ENCODE data around the gene SNX25. TPM values are rescaled to one million over a fixed set of nuclear protein-coding genes. Genes with fewer than 3 reads are reported as not detected.

SNX25 gene
- total and polyA plus RNA-seq, 2 of the 13 experiments (the other 11 are each of a cell fraction or from before 2014, with no cell fraction given), result 23.4 to 23.5 TPM

GRCh38 chr4:185210102-185210981 lies 944 bp downstream of the SNX25 start (continued):
- TF ChIP-seq ARID4A (CRISPR knock-in tag; IDR thresholded peaks at IDR 0.05; ENCODE audit: borderline replicate concordance) (peak; percentile 30; the same call in 1 of the 2 replicates), HDAC1 (CRISPR knock-in tag; IDR thresholded peaks at IDR 0.05) (peak; percentile 37; the same call in 1 of the 2 replicates), STAT6 (CRISPR knock-in tag; IDR thresholded peaks at IDR 0.05; ENCODE audit: borderline replicate concordance) (no peak), ZFX (CRISPR knock-in tag; IDR thresholded peaks at IDR 0.05; ENCODE audit: low read depth) (peak; percentile 17), ZNF546 (CRISPR knock-in tag; conservative IDR thresholded peaks at IDR 0.05) (0 out of 2 replicates have a peak, but pooled peaks have one; percentile 9), ZBTB40 (IDR thresholded peaks at IDR 0.05) (no peak), ZBTB40 (CRISPR knock-in tag; IDR thresholded peaks at IDR 0.05) (0 out of 2 replicates have a peak, but pooled peaks have one; percentile 46), ZNF704 (CRISPR knock-in tag; IDR thresholded peaks at IDR 0.05; ENCODE audit: borderline replicate concordance) (no peak), NFE2L1 (CRISPR knock-in tag; IDR thresholded peaks at IDR 0.05; ENCODE audit: borderline replicate concordance) (no peak)
